PC-9 (cell line): ENCODE measurements around the gene ZNF423. TPM values are rescaled to one million over a fixed set of nuclear protein-coding genes. Genes with fewer than 3 reads are reported as not detected.

Experiments
- BruUV-seq: library from RNA; stranded (reverse); fragments of 400-500 nt; replicated peaks from 2 replicates; lab custom pipeline; 2021; lab: Mats Ljungman, UMichigan
- CTCF ChIA-PET: fragments of 300-600 bp; sonication (Branson Sonifier 250); formaldehyde crosslinking; loops from one replicate; lab custom pipeline; 2022; ENCODE audit warnings: antibody characterized with exemption; lab: Charles Lee
- POLR2A ChIA-PET: fragments of 300-600 bp; sonication (Branson Sonifier 250); formaldehyde crosslinking; loops from one replicate; lab custom pipeline; 2022; ENCODE audit warnings: antibody characterized with exemption; ENCODE audit not compliant: unreplicated experiment; lab: Charles Lee
- DNase-seq, 2 experiments: peaks; one replicate each; pipeline versions ENCODE4 v3.0.0 to v3.0.0-alpha.2; 2015 to 2022; ENCODE audit warnings: mixed read lengths in 1 of 2
- H2AFZ ChIP-seq: fragments of 200-600 bp; sonication (generic); 2 replicates; pipeline ENCODE4 v1.8.1; 2017; ENCODE audit warnings: antibody characterized with exemption
- H3F3A ChIP-seq: fragments of 200-600 bp; sonication (generic); 2 replicates; pipeline ENCODE4 v1.8.1; 2017; ENCODE audit warnings: antibody characterized with exemption, mild to moderate bottlenecking, low read depth; ENCODE audit not compliant: insufficient read depth
- H3K27ac ChIP-seq: fragments of 200-600 bp; sonication (generic); 2 replicates; pipeline ENCODE4 v1.6.1; 2016; ENCODE audit warnings: mixed run types
- H3K27me3 ChIP-seq: fragments of 200-600 bp; sonication (generic); 2 replicates; pipeline ENCODE4 v1.6.1; 2016; ENCODE audit warnings: low read depth, mixed run types; ENCODE audit not compliant: insufficient read depth
- H3K36me3 ChIP-seq: fragments of 200-600 bp; sonication (generic); 2 replicates; pipeline ENCODE4 v1.6.1; 2016; ENCODE audit warnings: low read depth, mixed run types
- H3K4me1 ChIP-seq: fragments of 200-600 bp; sonication (generic); replicated peaks from 2 replicates; pipeline ENCODE4 v1.6.1; 2016; ENCODE audit warnings: mixed run types; ENCODE audit not compliant: insufficient read depth
- H3K4me2 ChIP-seq: fragments of 200-600 bp; sonication (generic); 2 replicates; pipeline ENCODE4 v1.6.1; 2017; ENCODE audit warnings: mixed run types
- H3K4me3 ChIP-seq: fragments of 200-600 bp; sonication (generic); 2 replicates; pipeline ENCODE4 v1.6.1; 2016; ENCODE audit warnings: mixed run types
- H3K79me2 ChIP-seq: fragments of 200-600 bp; sonication (generic); 2 replicates; pipeline ENCODE4 v1.6.1; 2017; ENCODE audit warnings: low read depth, mixed run types
- H3K9me2 ChIP-seq: fragments of 200-600 bp; sonication (generic); 2 replicates; pipeline ENCODE4 v1.8.1; 2017; ENCODE audit warnings: mild to moderate bottlenecking; ENCODE audit not compliant: insufficient read depth
- H3K9me3 ChIP-seq: fragments of 200-600 bp; sonication (generic); 2 replicates; pipeline ENCODE4 v1.8.1; 2016; ENCODE audit warnings: low read depth; ENCODE audit not compliant: insufficient read depth
- H4K20me1 ChIP-seq: fragments of 200-600 bp; sonication (generic); 2 replicates; pipeline ENCODE4 v1.8.1; 2017; ENCODE audit not compliant: insufficient read depth
- EZH2 ChIP-seq: fragments of 200-600 bp; sonication (generic); IDR thresholded peaks from 2 replicates; pipeline ENCODE4 v1.8.0; 2017; ENCODE audit warnings: antibody characterized with exemption, low read depth
- intact Hi-C: fragments of 100-400 bp; cut with micrococcal nuclease; formaldehyde crosslinking; loops from one replicate; pipeline ENCODE4 v1.10.0; 2022; ENCODE audit not compliant: unreplicated experiment
- total RNA-seq: library from RNA; stranded (reverse); gene quantifications from 2 replicates; pipeline ENCODE4 v1.2.3, GENCODE V29; 2021
- TF ChIP-seq, protein P1 (sequence below): fragments of 200-600 bp; sonication (generic); conservative IDR thresholded peaks from 2 replicates; pipeline ENCODE4 v1.6.1; 2017; ENCODE audit warnings: mixed run types, antibody characterized with exemption, mild to moderate bottlenecking, moderate library complexity

The ZNF423 gene
- total RNA-seq, 1 experiment from 2014 or later = not detected

GRCh38 chr16:49527611-49528010, 328.3 kb downstream of the ZNF423 start:
- Histone ChIP-seq H3K79me2 (no peaks in the 10 kb centered on the region), H3K27ac (no peak overlapping the region), H3K9me3 (no peaks in the 10 kb centered on the region), H3K27me3 (peaks cover 99% of the 10 kb centered on the region), H3F3A (no peaks in the 10 kb centered on the region), H3K4me1 (no peaks in the 10 kb centered on the region), H4K20me1 (no peaks in the 10 kb centered on the region; the same call in 1 of the 2 replicates), H3K9me2 (no peaks in the 10 kb centered on the region), H2AFZ (no peak overlapping the region), H3K4me3 (no peak overlapping the region), H3K4me2 (no peak overlapping the region), H3K36me3 (no peaks in the 10 kb centered on the region)
- POLR2A ChIA-PET = no interaction called here
- CTCF ChIA-PET = no interaction called here
- TF ChIP-seq, protein P1, sequence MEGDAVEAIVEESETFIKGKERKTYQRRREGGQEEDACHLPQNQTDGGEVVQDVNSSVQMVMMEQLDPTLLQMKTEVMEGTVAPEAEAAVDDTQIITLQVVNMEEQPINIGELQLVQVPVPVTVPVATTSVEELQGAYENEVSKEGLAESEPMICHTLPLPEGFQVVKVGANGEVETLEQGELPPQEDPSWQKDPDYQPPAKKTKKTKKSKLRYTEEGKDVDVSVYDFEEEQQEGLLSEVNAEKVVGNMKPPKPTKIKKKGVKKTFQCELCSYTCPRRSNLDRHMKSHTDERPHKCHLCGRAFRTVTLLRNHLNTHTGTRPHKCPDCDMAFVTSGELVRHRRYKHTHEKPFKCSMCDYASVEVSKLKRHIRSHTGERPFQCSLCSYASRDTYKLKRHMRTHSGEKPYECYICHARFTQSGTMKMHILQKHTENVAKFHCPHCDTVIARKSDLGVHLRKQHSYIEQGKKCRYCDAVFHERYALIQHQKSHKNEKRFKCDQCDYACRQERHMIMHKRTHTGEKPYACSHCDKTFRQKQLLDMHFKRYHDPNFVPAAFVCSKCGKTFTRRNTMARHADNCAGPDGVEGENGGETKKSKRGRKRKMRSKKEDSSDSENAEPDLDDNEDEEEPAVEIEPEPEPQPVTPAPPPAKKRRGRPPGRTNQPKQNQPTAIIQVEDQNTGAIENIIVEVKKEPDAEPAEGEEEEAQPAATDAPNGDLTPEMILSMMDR = no peak
- no peak for TF ChIP-seq EZH2
- DNase-seq = no peak
- no TSS peak for BruUV-seq
- intact Hi-C loops = no loop called here

DNA sequence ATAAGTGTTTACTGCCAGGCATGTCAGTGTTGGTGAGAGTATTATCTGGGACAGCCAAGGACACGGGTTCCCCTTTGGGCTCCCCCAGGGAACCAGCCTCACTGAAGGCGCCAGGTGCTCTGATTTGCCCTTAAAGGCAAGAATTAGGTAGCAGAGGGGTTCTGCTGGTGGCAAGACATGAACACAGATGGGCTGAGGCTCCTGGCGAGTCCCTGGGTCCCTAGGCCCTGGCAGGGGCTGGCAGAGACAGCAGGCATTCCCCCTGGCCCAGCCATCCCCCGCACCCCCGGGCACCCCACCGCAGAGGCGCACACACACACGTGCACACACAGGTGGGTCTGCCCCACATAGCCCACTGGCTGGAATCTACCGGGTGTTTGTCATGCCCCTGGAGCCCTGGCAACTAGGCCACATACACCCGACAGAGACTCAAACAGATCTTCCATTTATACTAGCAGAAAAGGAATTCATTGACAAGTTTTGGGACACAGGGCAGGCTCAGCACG, 329.0 kb downstream of the ZNF423 start:
- Histone ChIP-seq H3K79me2 (no peaks in the 10 kb centered on the region), H3K4me2 (no peak overlapping the region), H4K20me1 (no peaks in the 10 kb centered on the region; the same call in 1 of the 2 replicates), H3K27ac (no peak overlapping the region), H3K4me1 (no peaks in the 10 kb centered on the region), H3K9me2 (no peaks in the 10 kb centered on the region), H3K9me3 (no peaks in the 10 kb centered on the region), H3K36me3 (no peaks in the 10 kb centered on the region), H3K4me3 (no peak overlapping the region), H3K27me3 (peaks cover 99% of the 10 kb centered on the region), H2AFZ (no peak overlapping the region), H3F3A (no peaks in the 10 kb centered on the region)
- ChIA-PET POLR2A (no interaction called here), CTCF (no interaction called here)
- no peak for DNase-seq
- BruUV-seq = no TSS peak
- TF ChIP-seq, protein P1 = no peak
- TF ChIP-seq EZH2 = no peak
- intact Hi-C loops = no loop called here

- no peaks in the 10 kb centered on the region for H3K9me3 ChIP-seq
Observed at GRCh38 chr16:49524947-49525315, 331.0 kb downstream of the ZNF423 start.

More at GRCh38 chr16:49524947-49525315, 331.0 kb downstream of the ZNF423 start:
- Histone ChIP-seq H3K27ac (no peak overlapping the region), H3K79me2 (no peaks in the 10 kb centered on the region), H4K20me1 (no peaks in the 10 kb centered on the region; the same call in 1 of the 2 replicates), H3F3A (no peaks in the 10 kb centered on the region), H3K9me2 (no peaks in the 10 kb centered on the region), H3K4me2 (no peak overlapping the region), H3K4me1 (no peaks in the 10 kb centered on the region), H2AFZ (no peak overlapping the region), H3K36me3 (no peaks in the 10 kb centered on the region), H3K27me3 (peaks cover 99% of the 10 kb centered on the region), H3K4me3 (no peak overlapping the region)
- no peak for TF ChIP-seq EZH2
- TF ChIP-seq, protein P1 = no peak
- intact Hi-C loops = no loop called here
- BruUV-seq = no TSS peak
- no peak for DNase-seq
- ChIA-PET POLR2A (no interaction called here), CTCF (no interaction called here)
